ENCODE data around the gene AMBN. TPM values are rescaled to one million over a fixed set of nuclear protein-coding genes. Genes with fewer than 3 reads are reported as not detected.

AMBN gene, protein sequence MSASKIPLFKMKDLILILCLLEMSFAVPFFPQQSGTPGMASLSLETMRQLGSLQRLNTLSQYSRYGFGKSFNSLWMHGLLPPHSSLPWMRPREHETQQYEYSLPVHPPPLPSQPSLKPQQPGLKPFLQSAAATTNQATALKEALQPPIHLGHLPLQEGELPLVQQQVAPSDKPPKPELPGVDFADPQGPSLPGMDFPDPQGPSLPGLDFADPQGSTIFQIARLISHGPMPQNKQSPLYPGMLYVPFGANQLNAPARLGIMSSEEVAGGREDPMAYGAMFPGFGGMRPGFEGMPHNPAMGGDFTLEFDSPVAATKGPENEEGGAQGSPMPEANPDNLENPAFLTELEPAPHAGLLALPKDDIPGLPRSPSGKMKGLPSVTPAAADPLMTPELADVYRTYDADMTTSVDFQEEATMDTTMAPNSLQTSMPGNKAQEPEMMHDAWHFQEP
- total RNA-seq (2014; rRNA removed; shearing (Covaris generic)): 0.10 TPM in 1 of 2 replicates, not detected in the other

DNA sequence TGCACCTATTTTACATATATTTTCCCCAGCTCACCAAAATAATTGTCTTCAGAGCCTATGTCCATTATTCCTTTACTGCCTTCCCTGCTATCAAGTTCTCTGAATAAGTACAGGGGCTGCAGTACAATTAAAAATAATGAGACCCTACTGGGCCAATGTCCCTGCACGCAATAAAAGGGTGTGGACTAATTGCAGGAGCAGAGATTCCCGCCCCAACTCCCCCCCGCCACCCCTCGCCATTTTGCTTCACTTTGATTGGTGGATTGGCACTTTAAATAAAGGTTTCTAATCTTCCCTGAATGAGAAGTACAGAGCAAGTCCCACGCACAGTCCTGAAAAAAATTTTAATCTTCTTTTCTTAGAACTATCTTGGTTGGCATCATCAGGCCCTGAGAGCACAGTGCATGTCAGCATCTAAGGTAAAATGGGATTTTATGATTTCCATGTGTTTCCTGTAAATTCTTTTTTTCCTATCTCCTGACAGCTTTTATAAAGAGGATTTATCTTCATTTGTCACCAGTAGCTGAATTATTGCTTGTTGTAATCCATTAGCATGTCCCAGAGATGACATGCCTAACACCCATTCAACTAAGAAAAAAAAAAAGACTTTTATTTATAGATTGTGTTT lies at the start of gene AMBN:
TSS of gene AMBN (plus strand) at position 302 of the 628 bp plus-strand sequence. CDS start at position 405, 103 bp downstream.
- no peaks in the 10 kb centered on the region for H3K36me3 ChIP-seq
- no peak within 1 kb of the TSS for H3K4me3 ChIP-seq
- no peak for DNase-seq
- H3K4me1 ChIP-seq: no peaks in the 10 kb centered on the region
- H3K9me3 ChIP-seq (replicated peaks): no peaks in the 10 kb centered on the region
- H3K27ac ChIP-seq: no peak within 1 kb of the TSS
- H3K27me3 ChIP-seq: no peaks in the 10 kb centered on the region

DNA sequence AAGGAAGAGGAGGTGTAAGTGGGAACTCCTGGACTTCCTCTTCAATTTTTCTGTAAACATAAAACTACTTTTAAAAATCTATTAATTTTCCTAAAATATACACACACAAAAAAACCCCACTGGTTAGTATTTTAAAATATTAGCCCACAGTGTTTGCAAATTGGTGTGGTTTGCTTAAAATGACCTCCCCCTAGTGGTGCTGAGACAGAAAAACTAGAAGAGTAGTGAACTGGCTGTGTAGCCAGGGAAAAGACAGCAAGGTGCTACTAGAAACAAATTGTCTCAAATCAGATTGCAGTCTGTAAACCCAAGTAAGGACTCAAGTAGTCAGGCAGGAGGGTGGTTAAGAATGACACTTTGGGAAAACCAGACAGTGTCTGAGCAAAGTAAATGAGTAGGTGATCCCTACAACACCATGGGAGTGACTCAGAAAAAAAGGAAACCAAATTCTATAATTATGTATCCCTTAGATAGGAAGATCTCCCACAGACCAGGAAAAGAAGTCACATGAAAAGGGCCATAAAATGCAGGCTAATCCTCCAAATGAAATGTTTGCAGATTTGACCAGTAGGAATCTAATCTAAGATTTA lies 47.7 kb upstream of the AMBN start:
- peak in 1 of 2 experiments; percentile 17 for DNase-seq

DNA sequence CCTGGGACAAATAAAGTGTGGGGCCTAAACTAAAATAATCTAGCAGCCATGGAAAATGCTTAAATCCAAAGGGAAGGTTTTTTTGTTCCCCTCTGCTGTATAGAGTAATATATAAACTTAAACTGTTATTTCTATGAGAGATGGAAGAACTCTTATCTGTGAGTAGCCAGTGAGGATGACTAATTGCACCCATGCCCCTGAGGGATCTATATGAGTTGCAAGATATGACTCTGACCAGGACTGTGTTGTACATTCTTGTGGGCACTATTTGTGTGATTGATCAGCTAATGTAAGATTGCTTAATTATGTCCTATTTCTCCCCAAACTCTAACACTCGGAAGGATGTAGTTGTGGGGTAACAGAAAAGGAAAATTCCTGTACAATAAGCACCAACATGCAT lies 35.2 kb upstream of the AMBN start:
- H3K36me3 ChIP-seq: no peaks in the 10 kb centered on the region
- H3K4me3 ChIP-seq: no peak overlapping the region
- DNase-seq: no peak
- H3K27me3 ChIP-seq: no peaks in the 10 kb centered on the region
- H3K27ac ChIP-seq: no peak overlapping the region
- no peaks in the 10 kb centered on the region for H3K9me3 ChIP-seq (replicated peaks)
- H3K4me1 ChIP-seq: no peaks in the 10 kb centered on the region

More for the DNA sequence above, 47.7 kb upstream of the AMBN start:
- no peak overlapping the region for H3K27ac ChIP-seq
- H3K9me3 ChIP-seq (replicated peaks): peaks cover 2% of the 10 kb centered on the region; the same call in 1 of the 2 replicates
- no peaks in the 10 kb centered on the region for H3K4me1 ChIP-seq
- no peak overlapping the region for H3K4me3 ChIP-seq
- H3K36me3 ChIP-seq: no peaks in the 10 kb centered on the region
- no peaks in the 10 kb centered on the region; the same call in 1 of the 2 replicates for H3K27me3 ChIP-seq

DNA sequence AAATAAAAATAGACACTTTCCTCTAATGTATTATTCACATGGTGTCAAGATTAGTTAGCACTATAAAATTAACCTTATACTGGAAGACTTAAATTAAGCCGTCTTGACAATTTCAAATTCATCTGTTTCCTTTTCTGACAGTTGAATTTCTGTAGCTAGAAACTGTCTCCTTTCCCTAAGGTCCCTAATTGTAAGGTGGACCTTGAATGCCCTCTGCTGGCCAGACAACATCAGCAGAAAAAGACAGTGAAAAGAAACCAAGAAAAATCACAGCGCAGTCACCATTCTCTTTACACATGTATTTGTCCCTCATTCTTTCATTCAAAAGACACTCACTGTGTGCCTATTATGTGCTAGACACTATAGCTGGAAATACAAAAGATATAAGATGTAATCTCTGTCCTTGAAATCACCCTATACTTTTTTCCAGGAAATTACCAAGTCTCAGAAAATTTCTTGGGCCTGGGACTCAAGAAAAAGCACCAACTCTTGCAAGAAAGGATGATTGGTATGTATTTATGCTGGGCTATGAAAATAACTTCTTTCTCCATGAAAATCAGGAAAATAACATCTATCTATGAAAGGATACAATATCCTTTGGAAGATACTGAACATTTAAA lies 32.7 kb upstream of the AMBN start:
- peak; percentile 34 to 68 for DNase-seq
- Histone ChIP-seq H3K27ac (no peak overlapping the region), H3K9me3 (replicated peaks) (no peaks in the 10 kb centered on the region), H3K4me1 (no peaks in the 10 kb centered on the region), H3K4me3 (no peak overlapping the region), H3K36me3 (no peaks in the 10 kb centered on the region), H3K27me3 (no peaks in the 10 kb centered on the region)

DNA sequence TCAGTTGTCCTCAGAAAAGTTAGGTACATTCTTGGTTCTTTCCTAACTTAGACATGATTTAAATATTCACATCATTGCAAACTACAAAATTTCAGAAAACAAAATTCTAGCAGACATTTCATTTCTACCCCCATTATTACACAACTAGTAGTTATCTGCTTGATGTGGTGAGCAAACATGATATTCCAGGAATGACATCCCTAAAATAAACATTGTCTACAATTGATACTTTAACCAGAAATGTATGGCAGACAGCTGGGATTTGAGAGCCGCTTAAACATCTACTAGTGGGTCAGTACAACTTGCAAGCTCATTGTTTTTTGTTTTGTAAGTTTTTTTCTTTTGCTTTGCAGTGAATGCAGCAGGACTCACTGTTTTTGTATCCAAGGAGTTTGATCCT lies 32.1 kb upstream of the AMBN start:
- Histone ChIP-seq H3K4me1 (no peaks in the 10 kb centered on the region), H3K27me3 (no peaks in the 10 kb centered on the region), H3K27ac (no peak overlapping the region), H3K9me3 (replicated peaks) (no peaks in the 10 kb centered on the region), H3K4me3 (no peak overlapping the region), H3K36me3 (no peaks in the 10 kb centered on the region)
- no peak for DNase-seq

DNA sequence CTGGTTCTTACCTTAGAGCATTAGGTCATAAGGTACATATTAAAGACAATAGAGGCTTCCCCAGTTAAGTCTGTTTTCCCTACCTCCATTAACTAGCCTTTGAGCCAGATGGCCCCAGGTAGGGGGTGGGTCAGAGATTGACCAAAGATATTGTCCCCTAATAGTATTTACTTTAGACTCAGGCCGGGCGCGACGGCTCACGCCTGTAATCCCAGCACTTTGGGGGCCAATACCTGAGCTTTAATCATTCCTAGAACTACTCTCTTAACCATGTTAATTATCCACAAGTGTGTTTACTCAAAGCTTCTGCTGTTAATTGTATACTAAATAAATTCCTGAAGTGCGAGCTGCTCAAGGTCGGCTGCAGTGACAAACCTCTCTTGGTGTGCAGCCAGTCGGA lies 28.0 kb upstream of the AMBN start:
- Histone ChIP-seq H3K4me1 (no peaks in the 10 kb centered on the region), H3K4me3 (no peak overlapping the region), H3K27ac (no peak overlapping the region), H3K27me3 (no peaks in the 10 kb centered on the region), H3K36me3 (no peaks in the 10 kb centered on the region), H3K9me3 (replicated peaks) (no peaks in the 10 kb centered on the region)
- DNase-seq: no peak

DNA sequence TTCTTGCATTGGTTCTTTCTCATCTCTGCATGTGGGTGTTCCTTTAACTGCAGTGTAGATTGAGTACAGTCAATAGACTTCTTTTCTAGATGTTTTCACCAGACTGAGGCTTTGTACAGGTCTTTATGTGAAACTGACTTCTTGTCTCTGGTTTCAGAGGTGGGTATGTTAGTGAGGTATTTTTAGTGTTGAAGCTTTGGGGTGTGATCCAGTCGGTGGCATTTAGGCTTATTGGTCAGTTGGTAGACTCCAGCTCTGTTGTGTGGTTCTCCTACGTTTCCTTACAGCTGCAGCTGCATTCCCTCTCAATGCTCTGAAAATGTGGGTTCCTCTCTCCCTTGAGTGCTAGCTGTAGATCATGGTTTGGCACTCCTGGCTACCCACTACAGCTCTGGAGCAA lies 21.3 kb upstream of the AMBN start:
- Histone ChIP-seq H3K27ac (no peak overlapping the region), H3K4me3 (no peak overlapping the region), H3K27me3 (no peaks in the 10 kb centered on the region), H3K36me3 (no peaks in the 10 kb centered on the region), H3K9me3 (replicated peaks) (no peaks in the 10 kb centered on the region), H3K4me1 (no peaks in the 10 kb centered on the region)
- no peak for DNase-seq

DNA sequence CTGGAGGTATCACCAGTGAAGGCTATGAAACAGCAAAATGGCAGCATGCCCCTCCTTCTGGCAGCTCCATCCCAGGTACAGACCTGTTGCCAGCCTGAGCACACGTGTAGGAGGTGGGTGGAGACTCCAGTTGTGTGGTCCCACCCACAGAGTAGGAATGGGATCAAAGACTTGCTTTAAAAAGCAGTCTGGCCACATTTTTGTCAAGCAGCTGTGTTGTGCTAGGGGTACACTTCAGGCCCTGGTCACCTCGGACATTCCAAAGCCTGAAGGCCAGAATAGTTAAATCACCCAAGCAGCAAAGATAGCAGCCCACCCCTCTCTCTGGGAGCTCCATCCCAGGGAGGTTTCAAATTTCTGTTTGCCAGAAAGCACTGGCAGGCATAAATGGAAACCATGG lies 20.3 kb upstream of the AMBN start:
- Histone ChIP-seq H3K4me1 (no peaks in the 10 kb centered on the region), H3K27ac (no peak overlapping the region), H3K36me3 (no peaks in the 10 kb centered on the region), H3K4me3 (no peak overlapping the region), H3K9me3 (replicated peaks) (no peaks in the 10 kb centered on the region), H3K27me3 (no peaks in the 10 kb centered on the region)
- DNase-seq: no peak

DNA sequence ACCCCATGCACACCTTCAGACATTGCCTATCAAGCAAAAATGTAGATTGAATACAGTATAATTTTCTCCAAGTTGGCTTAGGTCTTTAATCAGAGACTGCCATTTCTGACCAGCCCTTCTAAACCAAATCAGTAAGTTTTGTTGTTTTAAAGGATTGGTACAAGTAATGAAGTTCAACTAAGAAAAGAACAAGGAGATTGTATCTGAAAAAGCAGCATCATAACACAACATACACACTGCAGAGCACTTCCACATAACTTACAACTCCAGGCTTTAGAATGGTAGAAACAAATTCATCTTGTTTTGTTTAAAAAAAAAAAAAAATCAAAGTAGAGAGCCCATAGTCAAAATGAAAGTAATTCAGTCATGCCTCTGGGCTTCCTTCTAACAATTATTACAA lies 16.1 kb upstream of the AMBN start:
- DNase-seq: no peak
- Histone ChIP-seq H3K4me1 (no peaks in the 10 kb centered on the region), H3K9me3 (replicated peaks) (no peaks in the 10 kb centered on the region), H3K4me3 (no peak overlapping the region), H3K36me3 (no peaks in the 10 kb centered on the region), H3K27ac (no peak overlapping the region), H3K27me3 (no peaks in the 10 kb centered on the region)

DNA sequence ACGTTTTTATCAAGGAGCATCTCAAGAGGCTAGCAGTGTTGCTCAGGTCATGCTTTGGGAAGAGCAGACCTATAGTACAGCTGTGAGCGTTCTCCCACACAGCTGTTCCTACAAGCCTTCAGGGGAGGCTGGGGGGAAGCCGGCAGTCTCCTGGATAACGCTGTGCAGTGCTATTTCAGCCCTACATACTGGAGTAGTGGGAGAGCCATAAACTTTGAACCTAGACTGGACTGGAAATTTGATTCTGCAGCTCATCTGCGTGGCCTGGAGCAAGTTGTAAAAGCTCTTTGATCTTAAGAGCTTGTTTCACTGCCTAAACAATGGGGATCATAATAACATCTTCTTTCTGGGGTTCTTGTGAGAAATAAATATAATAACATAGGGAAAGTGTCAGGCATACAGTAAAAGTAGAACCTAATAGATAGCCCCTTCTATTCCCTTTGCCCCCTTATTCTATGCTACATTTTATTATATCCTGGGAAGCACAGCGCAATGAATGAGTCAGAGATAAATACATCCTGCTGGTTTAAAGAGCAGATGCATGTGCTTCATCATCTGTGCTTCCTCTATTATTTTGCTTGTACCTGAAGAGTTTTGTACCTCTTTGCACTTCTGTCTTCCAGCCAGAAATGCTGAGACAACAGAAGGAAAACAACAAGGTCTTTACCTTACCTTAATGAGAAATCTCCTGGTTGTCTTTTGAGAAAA lies 14.7 kb upstream of the AMBN start:
- peak in 1 of 2 experiments; percentile 8 for DNase-seq
- no peak overlapping the region for H3K4me3 ChIP-seq
- no peaks in the 10 kb centered on the region for H3K27me3 ChIP-seq
- no peaks in the 10 kb centered on the region for H3K36me3 ChIP-seq
- H3K27ac ChIP-seq: no peak overlapping the region
- no peaks in the 10 kb centered on the region for H3K4me1 ChIP-seq
- H3K9me3 ChIP-seq (replicated peaks): no peaks in the 10 kb centered on the region

DNA sequence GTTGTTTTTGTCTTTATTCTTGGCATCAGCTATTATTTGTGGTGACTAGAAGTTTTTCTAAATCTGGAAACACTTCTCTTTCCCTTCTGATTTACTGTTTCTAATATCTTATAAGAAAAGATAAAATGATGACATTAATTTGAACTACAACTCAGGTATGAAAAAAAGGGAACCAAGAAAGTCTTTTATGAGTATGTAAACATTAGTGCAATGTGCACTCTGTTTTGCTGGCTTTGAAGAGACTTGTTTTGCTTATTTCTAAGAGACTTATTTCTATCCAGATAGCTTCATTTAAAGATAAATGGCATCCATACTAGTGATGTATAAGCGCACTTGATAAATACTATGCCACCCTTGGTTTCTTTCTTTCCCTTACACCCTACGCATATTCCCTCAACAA lies 10.1 kb upstream of the AMBN start:
- no peak for DNase-seq
- H3K4me3 ChIP-seq: no peak overlapping the region
- no peaks in the 10 kb centered on the region for H3K4me1 ChIP-seq

DNA sequence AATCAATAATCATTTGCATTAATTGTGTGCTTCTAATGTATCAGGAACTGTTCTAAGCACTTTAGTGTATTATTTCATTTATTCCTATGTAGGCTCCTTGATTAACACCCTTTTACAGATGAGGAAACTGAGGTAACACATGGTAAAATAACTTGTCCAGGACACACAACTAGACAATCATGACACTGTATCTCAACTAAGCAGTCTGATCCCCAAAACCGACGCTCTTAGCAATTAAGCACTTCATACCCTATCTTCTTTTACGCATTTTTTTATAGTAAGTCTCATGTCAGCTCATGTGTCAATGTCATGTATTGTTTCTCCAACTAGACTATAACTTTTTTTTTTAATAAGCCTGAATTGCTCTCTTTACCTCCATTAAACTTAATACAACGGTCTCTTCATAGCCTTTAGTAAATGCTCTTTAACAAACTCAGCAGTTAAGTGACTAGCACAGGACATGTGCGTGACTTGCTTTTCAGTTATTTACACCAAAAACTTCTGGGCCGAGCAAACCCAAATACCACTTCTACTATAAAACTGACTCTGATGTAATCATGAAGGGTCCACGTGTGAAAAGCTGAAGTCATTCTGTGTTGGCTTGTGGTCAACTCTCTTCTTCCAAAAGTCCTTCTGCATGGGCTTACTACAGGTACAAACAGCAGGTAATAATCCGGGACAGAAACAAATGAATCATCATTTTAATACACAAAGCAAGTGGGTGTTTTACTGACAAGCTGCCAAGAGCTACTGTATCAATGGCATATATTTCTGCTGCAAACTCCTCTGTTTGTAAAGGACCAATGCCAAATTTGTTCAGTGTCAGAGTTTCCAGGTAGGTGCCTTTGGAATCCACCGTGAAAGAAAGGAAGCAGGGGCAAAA lies 7.9 kb upstream of the AMBN start:
- DNase-seq: no peak
- Histone ChIP-seq H3K4me3 (no peak overlapping the region), H3K9me3 (replicated peaks) (no peaks in the 10 kb centered on the region), H3K27me3 (no peaks in the 10 kb centered on the region), H3K36me3 (no peaks in the 10 kb centered on the region), H3K4me1 (no peaks in the 10 kb centered on the region), H3K27ac (no peak overlapping the region)

More for the DNA sequence above, 10.1 kb upstream of the AMBN start:
- Histone ChIP-seq H3K27me3 (no peaks in the 10 kb centered on the region), H3K9me3 (replicated peaks) (no peaks in the 10 kb centered on the region), H3K36me3 (no peaks in the 10 kb centered on the region), H3K27ac (no peak overlapping the region)

DNA sequence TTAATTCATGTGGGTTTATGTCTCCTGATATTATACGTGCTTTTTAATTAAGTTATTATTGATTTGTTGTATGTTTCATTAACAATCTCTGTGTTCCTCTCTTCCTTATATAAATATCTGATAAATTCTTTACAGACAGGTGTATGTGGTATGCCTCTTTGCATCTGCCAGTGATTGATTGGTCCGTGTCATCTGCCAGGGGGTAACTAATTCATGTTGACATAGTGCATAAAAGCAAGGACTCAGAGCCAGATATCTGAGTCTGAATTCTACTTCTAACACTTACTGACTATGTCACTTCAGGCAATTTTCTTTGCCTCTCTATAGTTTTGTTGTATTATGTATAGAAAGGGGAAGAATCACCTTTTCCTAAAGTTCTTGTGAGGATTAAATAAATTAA lies 5.2 kb upstream of the AMBN start:
- Histone ChIP-seq H3K4me1 (no peaks in the 10 kb centered on the region), H3K4me3 (no peak overlapping the region), H3K27me3 (no peaks in the 10 kb centered on the region), H3K36me3 (no peaks in the 10 kb centered on the region), H3K27ac (no peak overlapping the region), H3K9me3 (replicated peaks) (no peaks in the 10 kb centered on the region)
- no peak for DNase-seq

DNA sequence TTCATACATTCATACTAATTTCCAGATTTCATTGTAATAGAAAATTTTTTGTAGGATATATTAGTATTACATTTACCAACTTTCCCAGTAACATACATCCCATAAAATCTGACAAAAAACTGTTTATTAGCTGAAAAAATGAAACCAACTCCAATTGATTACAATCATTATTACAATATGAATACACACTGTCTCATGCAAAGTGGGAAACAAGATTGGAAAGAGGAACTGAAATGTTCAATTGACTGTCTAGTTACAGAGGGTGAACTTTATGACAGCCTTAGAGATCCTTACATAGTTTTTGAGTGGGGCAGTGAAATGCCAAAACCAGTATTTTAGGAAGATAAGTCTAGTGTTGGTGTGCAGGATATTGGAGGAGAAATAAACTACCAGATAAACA lies 2.3 kb upstream of the AMBN start:
- no peak for DNase-seq
- Histone ChIP-seq H3K36me3 (no peaks in the 10 kb centered on the region), H3K4me1 (no peaks in the 10 kb centered on the region), H3K4me3 (no peak overlapping the region), H3K9me3 (replicated peaks) (no peaks in the 10 kb centered on the region), H3K27me3 (no peaks in the 10 kb centered on the region), H3K27ac (no peak overlapping the region)
